ENCODE results near the gene TPRN. TPM values are rescaled to one million over a fixed set of nuclear protein-coding genes. Genes with fewer than 3 reads are reported as not detected.

The TPRN gene
- total RNA-seq, 1 donor from 2014 or later: 15.1 TPM

- Mint-ChIP-seq H3K27me3 (peaks cover 28% of the 10 kb centered on the region), H3K9me3 (no peaks in the 10 kb centered on the region)
- intact Hi-C loops (cut with micrococcal nuclease): loop anchor here (1.0 to 10.0 kb wide), 2 partner anchors 11 to 323 kb away; partner anchors contain the start of genes AJM1 and PHPT1
Observed at GRCh38 chr9:137167747-137168572, 32.6 kb downstream of the TPRN start.

DNA sequence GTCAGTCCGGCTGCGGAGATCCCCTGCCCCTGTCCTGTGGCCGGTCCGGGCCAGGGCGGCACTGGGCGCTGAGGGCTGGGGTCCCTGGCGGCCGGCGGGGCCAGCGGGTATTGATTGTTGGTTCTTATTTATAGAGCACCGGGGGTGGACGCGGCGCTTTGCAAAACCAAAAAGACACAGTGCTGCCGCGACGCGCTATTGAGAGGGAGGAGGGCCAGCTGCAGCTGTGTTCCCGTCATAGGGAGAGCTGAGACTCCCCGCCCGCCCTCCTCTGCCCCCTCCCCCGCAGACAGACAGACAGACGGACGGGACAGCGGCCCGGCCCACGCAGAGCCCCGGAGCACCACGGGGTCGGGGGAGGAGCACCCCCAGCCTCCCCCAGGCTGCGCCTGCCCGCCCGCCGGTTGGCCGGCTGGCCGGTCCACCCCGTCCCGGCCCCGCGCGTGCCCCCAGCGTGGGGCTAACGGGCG is 33.2 kb downstream of the TPRN start:
- Mint-ChIP-seq H3K27ac (no peak overlapping the region), H3K4me1 (no peaks in the 10 kb centered on the region)

More at GRCh38 chr9:137167747-137168572, 32.6 kb downstream of the TPRN start:
- Mint-ChIP-seq H3K4me3 (no peak overlapping the region), H3K27ac (no peak overlapping the region), H3K36me3 (ENCODE audit: low read depth) (no peaks in the 10 kb centered on the region), H3K4me1 (no peaks in the 10 kb centered on the region)
- no peak for DNase-seq

GRCh38 chr9:137166380-137167229 is 33.9 kb downstream of the TPRN start:
- no peak overlapping the region for H3K27ac Mint-ChIP-seq
- intact Hi-C loops (cut with micrococcal nuclease): loop anchor here (10.0 kb wide), 1 partner anchor 322 kb away; the partner anchor contains the start of genes AJM1 and PHPT1

More for the DNA sequence above, 33.2 kb downstream of the TPRN start:
- no peak for DNase-seq
- H3K36me3 Mint-ChIP-seq (ENCODE audit: low read depth): no peaks in the 10 kb centered on the region
- no peaks in the 10 kb centered on the region for H3K9me3 Mint-ChIP-seq
- H3K4me3 Mint-ChIP-seq: no peak overlapping the region
- intact Hi-C loops (cut with micrococcal nuclease): loop anchor here (10.0 kb wide), 1 partner anchor 323 kb away; the partner anchor contains the start of genes AJM1 and PHPT1
- peaks cover 26% of the 10 kb centered on the region for H3K27me3 Mint-ChIP-seq

GRCh38 chr9:137165250-137165836 is 35.2 kb downstream of the TPRN start:
- intact Hi-C loops (cut with micrococcal nuclease): loop anchor here (10.0 kb wide), 1 partner anchor 321 kb away; the partner anchor contains the start of genes AJM1 and PHPT1
- H3K27me3 Mint-ChIP-seq: peaks cover 19% of the 10 kb centered on the region
- no peak overlapping the region for H3K4me3 Mint-ChIP-seq
- H3K27ac Mint-ChIP-seq: no peak overlapping the region
- H3K4me1 Mint-ChIP-seq: no peaks in the 10 kb centered on the region
- no peaks in the 10 kb centered on the region for H3K9me3 Mint-ChIP-seq
- DNase-seq: no peak
- no peaks in the 10 kb centered on the region for H3K36me3 Mint-ChIP-seq (ENCODE audit: low read depth)

More at GRCh38 chr9:137166380-137167229, 33.9 kb downstream of the TPRN start:
- Mint-ChIP-seq H3K4me3 (no peak overlapping the region), H3K36me3 (ENCODE audit: low read depth) (no peaks in the 10 kb centered on the region), H3K4me1 (no peaks in the 10 kb centered on the region), H3K9me3 (no peaks in the 10 kb centered on the region), H3K27me3 (peaks cover 24% of the 10 kb centered on the region)
- DNase-seq: no peak

GRCh38 chr9:137164370-137165249 is 35.9 kb downstream of the TPRN start:
- no peaks in the 10 kb centered on the region for H3K9me3 Mint-ChIP-seq
- intact Hi-C loops (cut with micrococcal nuclease): loop anchor here (10.0 kb wide), 1 partner anchor 320 kb away; the partner anchor contains the start of genes AJM1 and PHPT1
- peaks cover 18% of the 10 kb centered on the region for H3K27me3 Mint-ChIP-seq
- H3K4me1 Mint-ChIP-seq: no peaks in the 10 kb centered on the region
- no peak for DNase-seq
- H3K4me3 Mint-ChIP-seq: no peak overlapping the region
- no peaks in the 10 kb centered on the region for H3K36me3 Mint-ChIP-seq (ENCODE audit: low read depth)
- no peak overlapping the region for H3K27ac Mint-ChIP-seq

- Mint-ChIP-seq H3K4me3 (no peak overlapping the region), H3K27me3 (peaks cover 24% of the 10 kb centered on the region), H3K4me1 (peaks cover 5% of the 10 kb centered on the region), H3K27ac (no peak overlapping the region), H3K9me3 (no peaks in the 10 kb centered on the region), H3K36me3 (ENCODE audit: low read depth) (no peaks in the 10 kb centered on the region)
- intact Hi-C loops (cut with micrococcal nuclease): loop anchor here (10.0 kb wide), 1 partner anchor 319 kb away; the partner anchor contains the start of genes AJM1 and PHPT1
- DNase-seq: no peak
Observed at GRCh38 chr9:137163805-137164204, 36.7 kb downstream of the TPRN start.

GRCh38 chr9:137163365-137163715 is 37.2 kb downstream of the TPRN start:
- H3K4me3 Mint-ChIP-seq: no peak overlapping the region
- H3K36me3 Mint-ChIP-seq (ENCODE audit: low read depth): no peaks in the 10 kb centered on the region
- peaks cover 6% of the 10 kb centered on the region for H3K4me1 Mint-ChIP-seq
- peaks cover 24% of the 10 kb centered on the region for H3K27me3 Mint-ChIP-seq
- H3K9me3 Mint-ChIP-seq: no peaks in the 10 kb centered on the region
- no peak for DNase-seq
- H3K27ac Mint-ChIP-seq: no peak overlapping the region
- intact Hi-C loops (cut with micrococcal nuclease): loop anchor here (10.0 kb wide), 1 partner anchor 319 kb away; the partner anchor contains the start of genes AJM1 and PHPT1

DNA sequence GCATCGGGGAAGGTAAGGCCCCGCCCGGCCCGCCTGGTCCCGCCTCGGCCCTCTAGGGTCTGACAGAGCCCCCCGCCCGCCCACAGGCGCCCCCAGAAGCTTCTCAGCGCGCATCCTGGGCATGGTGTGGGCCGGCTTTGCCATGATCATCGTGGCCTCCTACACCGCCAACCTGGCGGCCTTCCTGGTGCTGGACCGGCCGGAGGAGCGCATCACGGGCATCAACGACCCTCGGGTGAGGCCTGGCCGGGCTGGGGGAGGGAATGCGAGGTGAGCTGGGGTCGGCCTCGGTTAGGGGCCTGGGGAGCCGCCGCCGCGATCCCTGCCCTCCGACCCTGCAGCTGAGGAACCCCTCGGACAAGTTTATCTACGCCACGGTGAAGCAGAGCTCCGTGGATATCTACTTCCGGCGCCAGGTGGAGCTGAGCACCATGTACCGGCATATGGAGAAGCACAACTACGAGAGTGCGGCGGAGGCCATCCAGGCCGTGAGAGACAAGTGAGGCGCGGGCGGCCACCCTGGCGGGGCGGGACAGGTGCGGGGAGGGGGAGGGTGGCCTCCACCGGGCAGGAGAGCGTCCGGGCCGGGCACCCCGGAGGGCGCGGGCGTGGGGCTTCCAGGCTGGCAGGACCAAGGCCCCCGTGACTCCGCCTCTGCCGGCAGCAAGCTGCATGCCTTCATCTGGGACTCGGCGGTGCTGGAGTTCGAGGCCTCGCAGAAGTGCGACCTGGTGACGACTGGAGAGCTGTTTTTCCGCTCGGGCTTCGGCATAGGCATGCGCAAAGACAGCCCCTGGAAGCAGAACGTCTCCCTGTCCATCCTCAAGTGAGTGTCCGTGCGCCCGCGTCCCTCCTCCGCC is 37.8 kb downstream of the TPRN start:
- Mint-ChIP-seq H3K4me1 (peaks cover 6% of the 10 kb centered on the region), H3K4me3 (no peak overlapping the region), H3K27ac (no peak overlapping the region), H3K27me3 (peaks cover 28% of the 10 kb centered on the region), H3K9me3 (no peaks in the 10 kb centered on the region), H3K36me3 (ENCODE audit: low read depth) (no peaks in the 10 kb centered on the region)
- no peak for DNase-seq
- intact Hi-C loops (cut with micrococcal nuclease): loop anchor here (10.0 kb wide), 1 partner anchor 318 kb away; the partner anchor contains the start of genes AJM1 and PHPT1

DNA sequence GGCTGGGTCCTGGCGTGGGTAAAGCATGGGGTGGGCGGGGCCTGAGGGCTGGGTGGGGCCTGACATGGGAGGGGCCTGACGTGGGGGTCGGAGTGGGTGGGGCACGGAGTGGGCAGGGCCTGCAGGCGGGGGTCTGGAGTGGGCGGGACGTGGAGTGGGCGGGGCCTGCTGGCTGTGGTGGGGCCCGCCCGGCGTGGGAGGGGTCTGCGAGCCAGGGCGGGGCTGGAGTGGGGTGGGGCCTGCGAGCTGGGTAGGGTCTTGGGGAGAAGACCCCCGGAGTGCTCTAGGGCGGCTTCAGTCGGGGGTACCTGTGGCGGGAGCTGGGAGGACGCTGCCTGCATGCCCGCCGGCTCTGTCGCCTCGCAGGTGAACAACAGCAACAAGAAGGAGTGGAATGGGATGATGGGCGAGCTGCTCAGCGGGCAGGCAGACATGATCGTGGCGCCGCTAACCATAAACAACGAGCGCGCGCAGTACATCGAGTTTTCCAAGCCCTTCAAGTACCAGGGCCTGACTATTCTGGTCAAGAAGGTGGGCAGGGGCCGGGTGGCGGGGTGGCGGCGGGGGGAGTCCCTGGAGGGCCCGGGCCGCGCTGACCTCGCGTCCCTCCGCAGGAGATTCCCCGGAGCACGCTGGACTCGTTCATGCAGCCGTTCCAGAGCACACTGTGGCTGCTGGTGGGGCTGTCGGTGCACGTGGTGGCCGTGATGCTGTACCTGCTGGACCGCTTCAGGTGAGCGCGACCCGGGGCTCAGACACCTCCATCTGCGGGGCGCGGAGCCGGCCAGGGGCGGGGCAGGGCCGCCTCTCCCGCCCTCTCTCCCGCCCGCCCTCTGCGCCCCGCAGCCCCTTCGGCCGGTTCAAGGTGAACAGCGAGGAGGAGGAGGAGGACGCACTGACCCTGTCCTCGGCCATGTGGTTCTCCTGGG is 38.7 kb downstream of the TPRN start:
- no peaks in the 10 kb centered on the region for H3K36me3 Mint-ChIP-seq (ENCODE audit: low read depth)
- no peaks in the 10 kb centered on the region for H3K9me3 Mint-ChIP-seq
- DNase-seq: no peak

DNA sequence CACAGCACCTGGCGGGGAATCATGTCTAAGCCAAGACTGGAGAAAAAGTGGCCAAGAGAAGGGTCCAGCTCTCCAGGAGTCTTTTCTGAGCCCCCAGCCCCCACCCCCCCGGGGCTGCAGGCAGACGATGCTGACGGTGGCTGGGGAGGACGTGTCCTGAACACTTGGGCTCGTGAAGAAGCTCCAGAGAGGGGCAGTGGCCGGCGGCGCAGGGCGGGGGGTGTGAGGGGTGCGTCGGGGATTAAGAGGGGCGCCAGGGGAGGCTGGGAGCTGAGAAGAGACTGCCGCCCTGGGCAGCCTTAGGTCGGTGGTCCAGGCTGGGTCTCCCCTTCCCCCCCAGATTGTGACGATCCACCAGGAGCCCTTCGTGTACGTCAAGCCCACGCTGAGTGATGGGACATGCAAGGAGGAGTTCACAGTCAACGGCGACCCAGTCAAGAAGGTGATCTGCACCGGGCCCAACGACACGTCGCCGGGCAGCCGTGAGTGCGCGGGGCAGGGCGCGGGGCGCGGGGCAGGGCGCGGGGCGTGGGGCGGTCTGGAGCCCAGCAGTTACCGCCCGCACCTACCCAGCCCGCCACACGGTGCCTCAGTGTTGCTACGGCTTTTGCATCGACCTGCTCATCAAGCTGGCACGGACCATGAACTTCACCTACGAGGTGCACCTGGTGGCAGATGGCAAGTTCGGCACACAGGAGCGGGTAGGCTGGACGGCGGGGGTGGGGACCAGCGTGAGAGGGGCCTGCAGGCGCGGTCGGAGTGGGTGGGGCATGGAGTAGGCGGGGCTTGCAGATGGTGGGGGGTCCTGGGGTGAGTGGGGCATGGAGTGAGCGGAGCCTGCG is 39.6 kb downstream of the TPRN start:
- no peaks in the 10 kb centered on the region for H3K36me3 Mint-ChIP-seq (ENCODE audit: low read depth)
- no peak overlapping the region for H3K27ac Mint-ChIP-seq
- H3K4me1 Mint-ChIP-seq: peaks cover 9% of the 10 kb centered on the region
- H3K27me3 Mint-ChIP-seq: peaks cover 25% of the 10 kb centered on the region
- H3K4me3 Mint-ChIP-seq: no peak overlapping the region
- no peaks in the 10 kb centered on the region for H3K9me3 Mint-ChIP-seq
- DNase-seq: no peak
- intact Hi-C loops (cut with micrococcal nuclease): loop anchor here (10.0 kb wide), 1 partner anchor 316 kb away; the partner anchor contains the start of genes AJM1 and PHPT1

More for the DNA sequence above, 38.7 kb downstream of the TPRN start:
- Mint-ChIP-seq H3K4me3 (no peak overlapping the region), H3K27ac (no peak overlapping the region), H3K4me1 (peaks cover 6% of the 10 kb centered on the region), H3K27me3 (peaks cover 28% of the 10 kb centered on the region)
- intact Hi-C loops (cut with micrococcal nuclease): loop anchor here (10.0 kb wide), 1 partner anchor 317 kb away; the partner anchor contains the start of genes AJM1 and PHPT1
